ENCODE results near the gene DDX10. TPM values are rescaled to one million over a fixed set of nuclear protein-coding genes. Genes with fewer than 3 reads are reported as not detected.

DDX10 gene
- total and polyA plus RNA-seq, 9 of the 15 experiments (the other 6 are each of a cell fraction or from before 2014, with no cell fraction given), result 33.9 to 94.6 (median 50.7) TPM

DNA sequence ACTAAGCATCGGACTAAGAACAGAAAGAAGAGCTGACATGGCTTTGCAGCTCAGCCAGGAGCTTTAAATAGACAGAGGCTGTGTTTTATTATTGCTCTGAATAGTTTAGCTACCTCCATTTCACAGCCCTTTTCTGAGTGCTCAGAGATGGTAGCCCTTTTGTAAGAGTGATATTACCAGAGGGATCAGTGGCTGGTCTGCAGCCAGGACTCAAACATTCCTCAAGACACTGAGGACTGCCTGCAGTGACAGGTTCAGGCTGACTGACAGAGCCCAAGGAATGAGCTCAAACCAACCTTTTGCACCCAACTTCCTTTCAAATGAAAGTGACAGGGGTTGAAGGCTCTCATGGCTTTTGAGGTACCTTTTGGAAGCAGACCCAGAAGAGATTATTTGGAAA is 189.0 kb downstream of the DDX10 start:
- CTCF ChIA-PET (ENCODE audit: low intra/inter-chr PET ratio), result no interaction called here
- no peak overlapping the region for H2AFZ ChIP-seq (ENCODE audit: low read depth, low read length)
- H3K27ac ChIP-seq (ENCODE audit: extremely low read depth, low read depth, low read length), result no peak overlapping the region
- no peak overlapping the region for H3K9ac ChIP-seq (ENCODE audit: insufficient read depth in 1 of 2, low read depth in 2 of 2, low read length in 2 of 2)
- no peaks in the 10 kb centered on the region for H3K27me3 ChIP-seq (ENCODE audit: control insufficient read depth in 2 of 2, insufficient read depth in 2 of 2, low read length in 2 of 2)
- FAIRE-seq (no peak), ATAC-seq (no peak), DNase-seq (ENCODE audit: extremely low read depth in 1 of 4, low spot score in 3 of 4) (no peak)
- H3K9me1 ChIP-seq (ENCODE audit: control insufficient read depth, insufficient read depth, low read length), result no peaks in the 10 kb centered on the region
- TF ChIP-seq, protein P1, sequence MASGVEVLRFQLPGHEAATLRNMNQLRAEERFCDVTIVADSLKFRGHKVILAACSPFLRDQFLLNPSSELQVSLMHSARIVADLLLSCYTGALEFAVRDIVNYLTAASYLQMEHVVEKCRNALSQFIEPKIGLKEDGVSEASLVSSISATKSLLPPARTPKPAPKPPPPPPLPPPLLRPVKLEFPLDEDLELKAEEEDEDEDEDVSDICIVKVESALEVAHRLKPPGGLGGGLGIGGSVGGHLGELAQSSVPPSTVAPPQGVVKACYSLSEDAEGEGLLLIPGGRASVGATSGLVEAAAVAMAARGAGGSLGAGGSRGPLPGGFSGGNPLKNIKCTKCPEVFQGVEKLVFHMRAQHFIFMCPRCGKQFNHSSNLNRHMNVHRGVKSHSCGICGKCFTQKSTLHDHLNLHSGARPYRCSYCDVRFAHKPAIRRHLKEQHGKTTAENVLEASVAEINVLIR (CRISPR knock-in tag; IDR thresholded peaks at IDR 0.05), result no peak
- TF ChIP-seq, protein P2, sequence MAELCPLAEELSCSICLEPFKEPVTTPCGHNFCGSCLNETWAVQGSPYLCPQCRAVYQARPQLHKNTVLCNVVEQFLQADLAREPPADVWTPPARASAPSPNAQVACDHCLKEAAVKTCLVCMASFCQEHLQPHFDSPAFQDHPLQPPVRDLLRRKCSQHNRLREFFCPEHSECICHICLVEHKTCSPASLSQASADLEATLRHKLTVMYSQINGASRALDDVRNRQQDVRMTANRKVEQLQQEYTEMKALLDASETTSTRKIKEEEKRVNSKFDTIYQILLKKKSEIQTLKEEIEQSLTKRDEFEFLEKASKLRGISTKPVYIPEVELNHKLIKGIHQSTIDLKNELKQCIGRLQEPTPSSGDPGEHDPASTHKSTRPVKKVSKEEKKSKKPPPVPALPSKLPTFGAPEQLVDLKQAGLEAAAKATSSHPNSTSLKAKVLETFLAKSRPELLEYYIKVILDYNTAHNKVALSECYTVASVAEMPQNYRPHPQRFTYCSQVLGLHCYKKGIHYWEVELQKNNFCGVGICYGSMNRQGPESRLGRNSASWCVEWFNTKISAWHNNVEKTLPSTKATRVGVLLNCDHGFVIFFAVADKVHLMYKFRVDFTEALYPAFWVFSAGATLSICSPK (IDR thresholded peaks at IDR 0.05; ENCODE audit: borderline replicate concordance), result no peak
- no peak for TF ChIP-seq MYNN (IDR thresholded peaks at IDR 0.05)
- no peak for TF ChIP-seq MYNN (CRISPR knock-in tag; IDR thresholded peaks at IDR 0.05)
- no peak for TF ChIP-seq TRIM28 (IDR thresholded peaks at IDR 0.05)
- no peak for TF ChIP-seq RFX5 (IDR thresholded peaks at IDR 0.05; ENCODE audit: low read depth, low read length)
- TF ChIP-seq, protein P3, sequence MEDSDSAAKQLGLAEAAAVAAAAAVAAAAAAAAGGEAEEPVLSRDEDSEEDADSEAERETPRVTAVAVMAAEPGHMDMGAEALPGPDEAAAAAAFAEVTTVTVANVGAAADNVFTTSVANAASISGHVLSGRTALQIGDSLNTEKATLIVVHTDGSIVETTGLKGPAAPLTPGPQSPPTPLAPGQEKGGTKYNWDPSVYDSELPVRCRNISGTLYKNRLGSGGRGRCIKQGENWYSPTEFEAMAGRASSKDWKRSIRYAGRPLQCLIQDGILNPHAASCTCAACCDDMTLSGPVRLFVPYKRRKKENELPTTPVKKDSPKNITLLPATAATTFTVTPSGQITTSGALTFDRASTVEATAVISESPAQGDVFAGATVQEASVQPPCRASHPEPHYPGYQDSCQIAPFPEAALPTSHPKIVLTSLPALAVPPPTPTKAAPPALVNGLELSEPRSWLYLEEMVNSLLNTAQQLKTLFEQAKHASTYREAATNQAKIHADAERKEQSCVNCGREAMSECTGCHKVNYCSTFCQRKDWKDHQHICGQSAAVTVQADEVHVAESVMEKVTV (CRISPR knock-in tag; IDR thresholded peaks at IDR 0.05), result no peak
- no peak for TF ChIP-seq CBX5 (IDR thresholded peaks at IDR 0.05; ENCODE audit: borderline replicate concordance, low read depth)
- TF ChIP-seq ZZZ3 (IDR thresholded peaks at IDR 0.05), result no peak
- TF ChIP-seq, protein P4, sequence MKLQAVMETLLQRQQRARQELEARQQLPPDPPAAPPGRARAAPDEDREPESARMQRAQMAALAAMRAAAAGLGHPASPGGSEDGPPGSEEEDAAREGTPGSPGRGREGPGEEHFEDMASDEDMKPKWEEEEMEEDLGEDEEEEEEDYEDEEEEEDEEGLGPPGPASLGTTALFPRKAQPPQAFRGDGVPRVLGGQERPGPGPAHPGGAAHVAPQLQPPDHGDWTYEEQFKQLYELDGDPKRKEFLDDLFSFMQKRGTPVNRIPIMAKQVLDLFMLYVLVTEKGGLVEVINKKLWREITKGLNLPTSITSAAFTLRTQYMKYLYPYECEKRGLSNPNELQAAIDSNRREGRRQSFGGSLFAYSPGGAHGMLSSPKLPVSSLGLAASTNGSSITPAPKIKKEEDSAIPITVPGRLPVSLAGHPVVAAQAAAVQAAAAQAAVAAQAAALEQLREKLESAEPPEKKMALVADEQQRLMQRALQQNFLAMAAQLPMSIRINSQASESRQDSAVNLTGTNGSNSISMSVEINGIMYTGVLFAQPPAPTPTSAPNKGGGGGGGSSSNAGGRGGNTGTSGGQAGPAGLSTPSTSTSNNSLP (IDR thresholded peaks at IDR 0.05; ENCODE audit: borderline replicate concordance, low read depth, low read length), result no peak
- TF ChIP-seq ELF4 (CRISPR knock-in tag; IDR thresholded peaks at IDR 0.05), result no peak
- TF ChIP-seq STAT5A (IDR thresholded peaks at IDR 0.05; ENCODE audit: borderline replicate concordance, low read length), result no peak
- TF ChIP-seq NUFIP1 (IDR thresholded peaks at IDR 0.05; ENCODE audit: partially characterized antibody), result no peak
- TF ChIP-seq PHF8 (IDR thresholded peaks at IDR 0.05; ENCODE audit: borderline replicate concordance, low read length), result no peak
- no peak for TF ChIP-seq NFIX (CRISPR knock-in tag; IDR thresholded peaks at IDR 0.05; ENCODE audit: low read depth)
- TF ChIP-seq TAL1 (IDR thresholded peaks at IDR 0.05), result no peak
- WGBS (ENCODE audit: insufficient coverage, low coverage, missing lambda C conversion rate), result 85% methylated on average over 1 of the region's 1 CpG
- H3K4me3 ChIP-seq, result no peak overlapping the region
- H3K9me3 ChIP-seq (replicated peaks; ENCODE audit: control insufficient read depth, insufficient read depth, low read depth, low read length), result no peaks in the 10 kb centered on the region
- intact Hi-C loops (cut with micrococcal nuclease), result no loop called here
- no peaks in the 10 kb centered on the region for H3K4me1 ChIP-seq (replicated peaks in 1 of 2; ENCODE audit: control insufficient read depth in 2 of 2, insufficient read depth in 2 of 2, low read length in 2 of 2)
- no peak overlapping the region for H3K4me2 ChIP-seq (ENCODE audit: insufficient read depth, low read length)
- in situ Hi-C loops (cut with MboI), result no loop called here
- no peaks in the 10 kb centered on the region for H3K79me2 ChIP-seq (ENCODE audit: control insufficient read depth, insufficient read depth, low read length)
- no TSS peak for BruUV-seq (replicated peaks)
- POLR2A ChIA-PET, result interaction anchor here (0.6 to 1.4 kb wide), 2 partner anchors 14 to 1715 kb away, joined by 3 to 4 read pairs; no protein-coding TSS in a partner anchor
- H4K20me1 ChIP-seq (replicated peaks; ENCODE audit: control insufficient read depth, insufficient read depth, low read length), result no peaks in the 10 kb centered on the region
- H3K36me3 ChIP-seq (ENCODE audit: control insufficient read depth, insufficient read depth, low read length), result peaks cover 16% of the 10 kb centered on the region
